AG04449 (cell line): ENCODE results near the gene PRM1.

Source experiments
- CTCF ChIA-PET: fragments of 350-600 bp; formaldehyde crosslinking; extraction: SDS; loops from one replicate; lab custom pipeline; 2021; ENCODE audit warnings: antibody characterized with exemption; lab: Yijun Ruan, JAX
- POLR2A ChIA-PET: fragments of 400-600, 350-600 bp; formaldehyde crosslinking; extraction: SDS; loops from one replicate; lab custom pipeline; 2020; ENCODE audit warnings: antibody characterized with exemption, inconsistent platforms; lab: Yijun Ruan, JAX
- DNase-seq: peaks from one replicate; pipeline ENCODE4 v3.0.0-alpha.2; 2010; ENCODE audit warnings: low read depth, low spot score
- H3K4me3 ChIP-seq: 2 replicates; pipeline ENCODE4 v1.5.1; 2011; ENCODE audit warnings: low read depth, mild to moderate bottlenecking, control low read depth, low read length
- CTCF ChIP-seq: IDR thresholded peaks from one replicate; pipeline ENCODE4 v1.5.1; 2011; ENCODE audit warnings: mild to moderate bottlenecking, moderate library complexity, low read length, control low read depth, inconsistent platforms; ENCODE audit not compliant: insufficient read depth; ENCODE audit errors: missing control alignments

PRM1 gene

GRCh38 chr16:11245222-11245737 lies 35.9 kb downstream of the PRM1 start:
- no peak overlapping the region for H3K4me3 ChIP-seq
- no peak for TF ChIP-seq CTCF
- CTCF ChIA-PET, result interaction anchor here (0.7 to 1.4 kb wide), 4 partner anchors 8 to 281 kb away, joined by 3 to 7 read pairs (median 3); no protein-coding TSS in a partner anchor
- POLR2A ChIA-PET, result interaction anchor here (1.9 kb wide), 1 partner anchor 11 kb away, joined by 8 read pairs; the partner anchor contains the start of gene SOCS1
- no peak for DNase-seq

GRCh38 chr16:11242658-11243057 lies 38.5 kb downstream of the PRM1 start:
- no peak for DNase-seq
- ChIA-PET POLR2A (no interaction called here), CTCF (interaction anchor here (1.9 kb wide), 1 partner anchor 12 kb away, joined by 9 read pairs; the partner anchor contains the start of gene SOCS1)
- TF ChIP-seq CTCF, result no peak
- no peak overlapping the region for H3K4me3 ChIP-seq

GRCh38 chr16:11241480-11242204 lies 39.5 kb downstream of the PRM1 start:
- ChIA-PET POLR2A (no interaction called here), CTCF (interaction anchor here (1.9 kb wide), 1 partner anchor 13 kb away, joined by 9 read pairs; the partner anchor contains the start of gene SOCS1)
- TF ChIP-seq CTCF, result no peak
- DNase-seq, result no peak
- H3K4me3 ChIP-seq, result no peak overlapping the region

GRCh38 chr16:11240636-11241473 lies 40.3 kb downstream of the PRM1 start:
- no peak for DNase-seq
- no peak overlapping the region for H3K4me3 ChIP-seq
- ChIA-PET POLR2A (interaction anchor here (0.7 kb wide), 1 partner anchor 93 kb away, joined by 3 read pairs; no protein-coding TSS in a partner anchor), CTCF (interaction anchor here (0.6 kb wide), 1 partner anchor 270 kb away, joined by 3 read pairs; no protein-coding TSS in a partner anchor)
- TF ChIP-seq CTCF, result no peak

GRCh38 chr16:11239644-11240632 lies 41.2 kb downstream of the PRM1 start:
- no peak overlapping the region for H3K4me3 ChIP-seq
- no peak for TF ChIP-seq CTCF
- ChIA-PET CTCF (interaction anchor here (0.6 kb wide), 1 partner anchor 269 kb away, joined by 3 read pairs; no protein-coding TSS in a partner anchor), POLR2A (no interaction called here)
- DNase-seq, result no peak
